Fibroblast of mammary gland (primary cell): Measurements from ENCODE around the gene TFF3.

Experiments
- DNase-seq: peaks from one replicate; pipeline ENCODE4 v3.0.0-alpha.2; 2010; ENCODE audit warnings: low read depth
- H3K4me3 ChIP-seq: 2 replicates; pipeline ENCODE4 v1.5.1; 2011; ENCODE audit warnings: low read depth, mild to moderate bottlenecking, low read length, moderate library complexity; ENCODE audit not compliant: control insufficient read depth
- TF ChIP-seq, protein P1 (sequence below): conservative IDR thresholded peaks from 2 replicates; pipeline ENCODE4 v1.5.1; 2011; ENCODE audit warnings: low read depth, low read length, inconsistent platforms; ENCODE audit not compliant: control insufficient read depth, insufficient read depth

TFF3 gene

DNA sequence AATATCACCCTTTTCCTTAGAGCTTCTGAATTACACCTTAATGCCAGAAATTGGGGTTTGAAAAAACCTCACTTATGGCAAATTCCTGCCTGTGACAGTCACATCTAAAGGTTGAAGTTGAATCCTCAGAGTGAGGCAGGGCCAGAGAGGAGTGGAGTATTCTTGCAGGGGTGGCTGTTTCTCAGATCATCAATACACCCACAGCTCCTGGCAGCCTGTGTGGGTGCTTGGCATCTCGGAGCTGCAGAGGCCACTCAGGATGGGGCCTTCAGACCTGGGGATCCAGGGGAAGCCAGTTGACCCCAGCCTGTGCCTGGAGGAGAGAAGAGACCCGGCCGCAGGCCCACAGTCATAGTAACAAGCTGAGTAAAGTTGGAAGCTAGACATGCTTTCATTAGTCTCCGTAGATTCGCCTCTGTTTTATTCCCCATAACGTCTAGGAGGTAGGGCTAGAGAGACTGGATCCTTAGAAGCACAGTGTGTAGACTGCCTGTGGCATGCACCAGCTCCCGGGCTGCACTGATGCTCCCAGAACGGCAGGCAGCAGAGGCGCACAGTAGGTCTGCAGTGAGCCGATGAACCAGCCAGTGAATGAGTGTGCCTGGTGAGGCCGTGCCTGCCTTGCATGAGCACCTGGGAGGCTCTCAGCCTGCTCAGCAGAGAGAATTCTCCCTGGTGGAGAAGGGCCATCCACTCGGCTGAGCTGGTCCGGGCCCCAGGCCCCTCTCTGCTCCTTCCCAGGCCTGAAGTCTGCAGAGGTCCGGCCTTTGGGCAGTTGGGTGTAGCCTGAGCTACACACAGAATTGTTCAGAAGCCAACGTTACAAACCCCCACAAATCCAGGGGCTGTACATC lies 42.9 kb downstream of the TFF3 start:
- H3K4me3 ChIP-seq: no peak overlapping the region
- DNase-seq: no peak

DNA sequence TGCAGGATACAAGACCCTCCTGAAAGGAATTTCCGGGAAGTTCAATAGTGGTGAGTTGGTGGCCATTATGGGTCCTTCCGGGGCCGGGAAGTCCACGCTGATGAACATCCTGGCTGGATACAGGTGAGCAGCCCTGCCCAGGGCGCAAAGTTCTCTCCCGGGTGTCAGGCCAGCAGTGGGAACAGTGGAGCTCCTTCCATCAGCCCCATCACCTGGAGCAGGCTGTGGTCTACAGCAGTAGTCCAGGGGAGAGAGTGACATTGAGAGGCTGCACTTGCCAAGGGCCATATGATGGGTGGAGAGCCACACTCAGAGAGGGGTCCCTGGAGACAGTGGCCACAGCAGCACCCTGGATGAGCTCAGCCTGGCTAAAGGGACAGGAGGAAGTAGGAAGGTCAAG lies 44.1 kb downstream of the TFF3 start:
- DNase-seq: no peak
- no peak overlapping the region for H3K4me3 ChIP-seq
- TF ChIP-seq, protein P1, sequence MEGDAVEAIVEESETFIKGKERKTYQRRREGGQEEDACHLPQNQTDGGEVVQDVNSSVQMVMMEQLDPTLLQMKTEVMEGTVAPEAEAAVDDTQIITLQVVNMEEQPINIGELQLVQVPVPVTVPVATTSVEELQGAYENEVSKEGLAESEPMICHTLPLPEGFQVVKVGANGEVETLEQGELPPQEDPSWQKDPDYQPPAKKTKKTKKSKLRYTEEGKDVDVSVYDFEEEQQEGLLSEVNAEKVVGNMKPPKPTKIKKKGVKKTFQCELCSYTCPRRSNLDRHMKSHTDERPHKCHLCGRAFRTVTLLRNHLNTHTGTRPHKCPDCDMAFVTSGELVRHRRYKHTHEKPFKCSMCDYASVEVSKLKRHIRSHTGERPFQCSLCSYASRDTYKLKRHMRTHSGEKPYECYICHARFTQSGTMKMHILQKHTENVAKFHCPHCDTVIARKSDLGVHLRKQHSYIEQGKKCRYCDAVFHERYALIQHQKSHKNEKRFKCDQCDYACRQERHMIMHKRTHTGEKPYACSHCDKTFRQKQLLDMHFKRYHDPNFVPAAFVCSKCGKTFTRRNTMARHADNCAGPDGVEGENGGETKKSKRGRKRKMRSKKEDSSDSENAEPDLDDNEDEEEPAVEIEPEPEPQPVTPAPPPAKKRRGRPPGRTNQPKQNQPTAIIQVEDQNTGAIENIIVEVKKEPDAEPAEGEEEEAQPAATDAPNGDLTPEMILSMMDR: no peak

More for the DNA sequence above, 42.9 kb downstream of the TFF3 start:
- TF ChIP-seq, protein P1: no peak

DNA sequence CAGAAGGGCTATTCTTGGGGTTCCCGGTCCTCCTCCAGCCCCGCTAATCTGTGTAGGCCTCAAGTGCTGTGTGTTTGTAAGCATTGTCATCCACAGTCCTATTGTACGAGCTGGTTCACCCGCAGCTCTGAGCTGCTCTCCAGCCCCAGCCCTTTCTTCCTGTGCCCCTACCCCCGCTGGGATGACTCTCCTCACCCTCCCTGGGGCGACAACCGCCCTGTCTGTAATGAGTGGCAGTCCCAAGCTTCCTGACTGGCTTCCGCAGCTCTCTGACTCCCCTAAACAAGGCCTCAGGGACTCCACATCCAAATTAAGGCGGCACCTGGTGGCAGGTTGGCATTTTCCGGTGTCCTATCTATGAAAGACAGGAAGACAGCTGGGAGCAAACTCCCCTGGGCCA lies 45.8 kb downstream of the TFF3 start:
- no peak overlapping the region for H3K4me3 ChIP-seq
- no peak for DNase-seq
- TF ChIP-seq, protein P1: no peak

DNA sequence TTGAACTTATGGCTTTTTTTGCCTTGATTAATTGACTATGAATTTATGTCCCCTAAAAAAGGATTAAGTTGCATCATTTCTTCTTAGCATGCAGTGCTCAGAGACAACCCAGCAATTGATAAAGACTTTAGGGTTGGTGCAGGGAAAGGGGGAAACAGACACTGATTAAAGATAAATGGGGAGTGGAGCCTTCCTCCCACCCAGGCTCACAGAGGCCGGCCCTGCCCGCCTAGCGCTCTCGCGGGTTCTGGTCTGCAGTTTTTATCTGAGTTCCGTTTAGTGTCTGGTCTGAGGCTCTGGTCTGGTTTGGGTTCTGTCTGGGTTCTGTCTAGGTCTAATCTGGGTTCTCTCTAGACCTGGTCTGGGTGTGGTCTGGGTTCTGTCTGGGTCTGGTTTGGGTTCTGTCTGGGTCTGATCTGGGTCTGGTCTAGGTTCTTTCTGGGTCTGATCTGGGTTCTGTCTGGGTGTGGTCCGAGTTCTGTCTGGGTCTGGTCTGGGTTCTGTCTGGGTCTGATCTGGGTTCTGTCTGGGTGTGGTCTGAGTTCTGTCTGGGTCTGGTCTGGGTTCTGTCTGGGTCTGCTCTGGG lies 48.1 kb downstream of the TFF3 start:
- no peak for DNase-seq
- H3K4me3 ChIP-seq: no peak overlapping the region
- TF ChIP-seq, protein P1: no peak

DNA sequence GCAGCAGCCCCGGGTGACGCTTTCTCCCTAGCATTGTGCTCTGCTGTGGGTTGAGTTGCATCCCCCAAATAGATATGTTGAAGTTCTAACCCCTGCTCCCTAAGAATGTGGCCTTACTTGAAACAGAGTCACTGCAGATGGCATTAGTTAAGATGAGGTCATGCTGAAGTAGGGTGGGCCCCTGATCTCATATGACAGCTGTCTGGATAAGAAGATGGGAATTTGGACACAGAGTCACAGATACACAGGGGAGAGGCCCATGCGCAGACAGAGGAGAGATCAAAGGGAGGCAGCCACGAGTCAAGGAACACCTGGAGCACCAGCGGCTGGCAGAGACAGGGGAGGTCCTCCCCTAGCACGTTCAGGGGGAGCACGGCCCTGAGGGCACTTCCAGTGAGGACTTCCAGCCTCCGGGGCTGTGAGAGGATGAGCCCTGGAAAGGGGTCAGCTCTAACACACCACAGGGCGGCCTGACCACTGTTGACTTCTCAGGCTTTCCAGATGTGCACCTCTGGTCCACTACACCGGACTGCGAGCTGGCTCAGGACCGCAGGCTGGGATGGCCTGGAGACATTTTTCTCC lies 49.9 kb downstream of the TFF3 start:
- TF ChIP-seq, protein P1: no peak
- DNase-seq: no peak
- H3K4me3 ChIP-seq: no peak overlapping the region

DNA sequence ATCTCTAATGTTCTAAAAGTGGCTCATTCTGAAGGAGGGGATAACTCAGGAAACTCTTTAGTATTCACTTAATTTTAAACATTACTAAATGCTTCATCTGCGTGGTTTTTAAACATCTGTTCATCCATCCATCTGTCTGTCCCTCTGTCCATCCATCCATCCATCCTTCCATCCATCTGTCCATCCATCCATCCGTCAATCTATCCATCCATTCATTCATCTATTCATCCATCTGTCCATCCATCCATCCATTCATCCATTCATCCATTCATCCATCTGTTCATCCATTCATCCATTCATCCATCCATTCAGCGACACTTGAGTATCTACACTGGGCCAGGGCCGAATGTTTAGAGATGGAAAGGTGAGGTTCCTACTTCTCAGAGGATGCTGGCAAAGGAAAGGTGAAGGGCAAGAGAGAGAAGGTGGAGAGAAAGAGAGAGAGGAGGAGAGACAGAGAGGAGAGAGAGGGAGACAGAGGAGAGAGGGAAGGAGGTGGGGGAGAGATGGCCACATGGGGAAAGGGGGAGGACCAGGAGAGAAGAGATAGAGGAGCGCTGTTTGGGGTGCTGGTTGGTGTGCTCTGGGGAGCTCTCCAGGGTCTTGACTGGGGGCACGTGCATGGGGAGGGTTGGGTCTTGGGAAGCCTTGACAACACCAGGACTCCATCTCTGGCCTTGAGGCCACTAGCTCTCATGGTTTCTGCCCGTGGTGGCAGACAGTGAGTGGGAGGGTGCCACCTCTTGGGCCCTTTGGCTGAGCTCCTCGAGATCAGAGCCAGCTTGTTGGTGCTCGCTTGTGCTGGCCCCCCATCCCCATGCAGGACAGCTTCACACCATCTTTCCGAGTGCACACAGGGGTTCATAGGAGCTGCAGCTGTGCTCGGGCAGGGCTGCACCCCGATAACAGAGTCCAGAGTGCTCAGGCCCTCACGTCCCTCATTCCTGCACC lies 50.7 kb downstream of the TFF3 start:
- no peak for DNase-seq
- TF ChIP-seq, protein P1: no peak
- no peak overlapping the region for H3K4me3 ChIP-seq
